Measurements from ENCODE around the gene RCAN3.
A peak's percentile ranks its signal among the peaks of the same experiment; 100 is the strongest.

Gene RCAN3

GRCh38 chr1:24586970-24587820 lies 84.6 kb downstream of the RCAN3 start:
- DNase-seq: peak; percentile 6

GRCh38 chr1:24588573-24588972 lies 85.9 kb downstream of the RCAN3 start:
- no peak for DNase-seq

- DNase-seq: no peak
Measured at GRCh38 chr1:24589200-24589599, 86.6 kb downstream of the RCAN3 start.

Data from NCI-H446 treated with DMSO at 0.1 percent for 48 hours (cell line).